WTC11 (cell line): ENCODE data around the gene TSBP1. TPM values are rescaled to one million over a fixed set of nuclear protein-coding genes. Genes with fewer than 3 reads are reported as not detected.

Experiments used
- ATAC-seq: fragments of 200-7000 bp; cut with Tn5 transposase; 2 replicates; pipeline ENCODE4 v1.10.0; 2021; ENCODE audit warnings: mild to moderate bottlenecking, moderate library complexity
- CTCF ChIA-PET: fragments of 300-600 bp; sonication (Branson Sonifier 250); formaldehyde crosslinking; loops from one replicate; lab custom pipeline; 2021; ENCODE audit warnings: antibody characterized with exemption; lab: Charles Lee
- POLR2A ChIA-PET: fragments of 350-600 bp; sonication (Branson Sonifier 250); formaldehyde crosslinking; loops from one replicate; lab custom pipeline; 2021; ENCODE audit warnings: antibody characterized with exemption; lab: Charles Lee
- DNase-seq: peaks from one replicate; pipeline ENCODE4 v3.0.0; 2021; ENCODE audit warnings: low spot score
- H3K27ac Mint-ChIP-seq: 2 replicates; pipeline ENCODE4 v1.8.0; 2021; ENCODE audit warnings: mixed read lengths
- H3K27me3 Mint-ChIP-seq: 2 replicates; pipeline ENCODE4 v1.8.0; 2021; ENCODE audit warnings: low read depth, mild to moderate bottlenecking, moderate library complexity, mixed read lengths
- H3K36me3 Mint-ChIP-seq: 2 replicates; pipeline ENCODE4 v1.8.0; 2021; ENCODE audit warnings: mixed read lengths
- H3K4me1 Mint-ChIP-seq: 2 replicates; pipeline ENCODE4 v1.8.0; 2022; ENCODE audit warnings: mixed read lengths
- H3K4me3 Mint-ChIP-seq: 2 replicates; pipeline ENCODE4 v1.8.0; 2021; ENCODE audit warnings: mild to moderate bottlenecking, moderate library complexity, mixed read lengths
- H3K9me3 Mint-ChIP-seq: 2 replicates; pipeline ENCODE4 v1.8.0; 2021; ENCODE audit warnings: mixed read lengths
- ATF6 ChIP-seq: sonication (generic); formaldehyde crosslinking; IDR thresholded peaks from 2 replicates; pipeline ENCODE4 v1.8.1; 2023; ENCODE audit warnings: mild to moderate bottlenecking, missing genetic modification reagents
- CDX4 ChIP-seq: fragments of 250-450 bp; sonication (Bioruptor Pico); IDR thresholded peaks from 2 replicates; pipeline ENCODE4 v1.9.0; 2021; ENCODE audit warnings: moderate library complexity, mild to moderate bottlenecking, inconsistent platforms, borderline replicate concordance
- CREM ChIP-seq: sonication (generic); formaldehyde crosslinking; IDR thresholded peaks from 2 replicates; pipeline ENCODE4 v1.8.1; 2022; ENCODE audit warnings: mild to moderate bottlenecking, missing genetic modification reagents, moderate library complexity
- ETV6 ChIP-seq: sonication (generic); formaldehyde crosslinking; IDR thresholded peaks from 2 replicates; pipeline ENCODE4 v1.8.1; 2022; ENCODE audit warnings: mild to moderate bottlenecking, missing genetic modification reagents
- FOXK1 ChIP-seq: sonication (generic); formaldehyde crosslinking; IDR thresholded peaks from 2 replicates; pipeline ENCODE4 v1.8.0; 2022; ENCODE audit warnings: mild to moderate bottlenecking, moderate library complexity, missing genetic modification reagents
- JUN ChIP-seq: sonication (generic); formaldehyde crosslinking; IDR thresholded peaks from 2 replicates; pipeline ENCODE4 v1.8.0; 2023; ENCODE audit warnings: mild to moderate bottlenecking, missing genetic modification reagents
- RELA ChIP-seq: sonication (generic); formaldehyde crosslinking; IDR thresholded peaks from 2 replicates; pipeline ENCODE4 v1.8.1; 2022; ENCODE audit warnings: missing genetic modification reagents, mild to moderate bottlenecking, borderline replicate concordance
- STAT6 ChIP-seq: sonication (generic); formaldehyde crosslinking; conservative IDR thresholded peaks from 2 replicates; pipeline ENCODE4 v1.8.1; 2023; ENCODE audit warnings: mild to moderate bottlenecking, low read depth, missing genetic modification reagents, moderate library complexity
- TP53 ChIP-seq: sonication (generic); formaldehyde crosslinking; IDR thresholded peaks from 2 replicates; pipeline ENCODE4 v1.8.1; 2023; ENCODE audit warnings: mild to moderate bottlenecking, missing genetic modification reagents
- ZBTB21 ChIP-seq: sonication (generic); formaldehyde crosslinking; IDR thresholded peaks from 2 replicates; pipeline ENCODE4 v1.8.1; 2023; ENCODE audit warnings: mild to moderate bottlenecking, missing genetic modification reagents, borderline replicate concordance
- ZNF121 ChIP-seq: sonication (generic); formaldehyde crosslinking; IDR thresholded peaks from 2 replicates; pipeline ENCODE4 v1.8.0; 2023; ENCODE audit warnings: missing genetic modification reagents
- ZNF281 ChIP-seq: sonication (generic); formaldehyde crosslinking; IDR thresholded peaks from 2 replicates; pipeline ENCODE4 v1.8.0; 2023; ENCODE audit warnings: mild to moderate bottlenecking, missing genetic modification reagents
- ZNF416 ChIP-seq: fragments of 250-450 bp; sonication (Bioruptor Pico); IDR thresholded peaks from 2 replicates; pipeline ENCODE4 v1.9.0; 2021; ENCODE audit warnings: mild to moderate bottlenecking, inconsistent platforms
- ZNF425 ChIP-seq: fragments of 250-450 bp; sonication (Bioruptor Pico); conservative IDR thresholded peaks from 2 replicates; pipeline ENCODE4 v1.9.0; 2021; ENCODE audit warnings: mild to moderate bottlenecking
- ZNF512 ChIP-seq: sonication (generic); formaldehyde crosslinking; IDR thresholded peaks from 2 replicates; pipeline ENCODE4 v1.8.1; 2022; ENCODE audit warnings: missing genetic modification reagents, borderline replicate concordance
- total RNA-seq: library from RNA; stranded (reverse); gene quantifications from 3 replicates; pipeline ENCODE4 v1.2.3, GENCODE V29; 2021

Gene TSBP1
- total RNA-seq, 1 experiment from 2014 or later, result not detected

- CTCF ChIA-PET, result interaction anchor here (1.1 to 1.5 kb wide), 3 partner anchors 161 to 378 kb away, joined by 3 to 4 read pairs (median 3); no protein-coding TSS in a partner anchor
- POLR2A ChIA-PET, result no interaction called here
These were observed 34.5 kb upstream of the TSBP1 start for GRCh38 chr6:32406197-32406596.

More at GRCh38 chr6:32406197-32406596, 34.5 kb upstream of the TSBP1 start:
- H3K4me1 Mint-ChIP-seq, result peaks cover 10% of the 10 kb centered on the region; the same call in 1 of the 2 replicates
- H3K27me3 Mint-ChIP-seq, result peaks cover 8% of the 10 kb centered on the region; the same call in 1 of the 2 replicates
- H3K9me3 Mint-ChIP-seq, result peaks cover 3% of the 10 kb centered on the region
- no peaks in the 10 kb centered on the region for H3K36me3 Mint-ChIP-seq
- H3K4me3 Mint-ChIP-seq, result no peak overlapping the region
- no peak overlapping the region for H3K27ac Mint-ChIP-seq
- ATAC-seq (no peak), DNase-seq (no peak)
- TF ChIP-seq ZNF512 (no peak), TP53 (CRISPR knock-in tag) (no peak), ATF6 (CRISPR knock-in tag) (no peak), ZNF425 (no peak), ETV6 (CRISPR knock-in tag) (no peak), FOXK1 (CRISPR knock-in tag) (no peak), CDX4 (CRISPR knock-in tag) (no peak), ZNF121 (no peak), ZNF416 (CRISPR knock-in tag) (no peak), CREM (CRISPR knock-in tag) (no peak), RELA (no peak), STAT6 (no peak), JUN (CRISPR knock-in tag) (no peak), ZNF281 (CRISPR knock-in tag) (no peak), ZBTB21 (CRISPR knock-in tag) (no peak)
